Psoas muscle (tissue), 8 donors: ENCODE results near the gene CD84. TPM values are rescaled to one million over a fixed set of nuclear protein-coding genes. Genes with fewer than 3 reads are reported as not detected.

Experiments used
- ATAC-seq, 4 donors: fragments of 200-7000 bp; cut with Tn5 transposase; one replicate each; pipeline ENCODE4 v1.9.1; 2020; ENCODE audit warnings: moderate library complexity in 3 of 4, mild to moderate bottlenecking in 2 of 4
- DNase-seq, 2 donors: peaks; one replicate each; pipeline ENCODE4 v3.0.0-alpha.2; 2020
- H3K27ac ChIP-seq: fragments of 200-600 bp; one replicate; pipeline ENCODE4 v1.8.0; 2022
- H3K27me3 ChIP-seq, 3 donors: fragments of 200-600 bp in 1 of 3; one replicate each; pipeline versions ENCODE4 v1.6.1 to v1.8.0; 2013 to 2022; ENCODE audit warnings: low read length in 2 of 3, mild to moderate bottlenecking in 2 of 3, moderate library complexity in 1 of 3; ENCODE audit not compliant: insufficient read depth in 3 of 3
- H3K36me3 ChIP-seq, 2 donors: fragments of 200-600 bp in 1 of 2; one replicate each; pipeline versions ENCODE4 v1.6.1 to v1.8.0; 2013 to 2022; ENCODE audit warnings: low read depth in 1 of 2, mild to moderate bottlenecking in 1 of 2, moderate library complexity in 1 of 2; ENCODE audit not compliant: insufficient read depth in 1 of 2
- H3K4me1 ChIP-seq: fragments of 200-600 bp; one replicate; pipeline ENCODE4 v1.8.0; 2022
- H3K4me3 ChIP-seq: fragments of 200-600 bp; one replicate; pipeline ENCODE4 v1.8.0; 2022; ENCODE audit warnings: mild to moderate bottlenecking
- H3K9me3 ChIP-seq: fragments of 200-600 bp; one replicate; pipeline ENCODE4 v1.8.0; 2022
- WGBS, 3 donors: extraction: QIAGEN DNeasy Blood & Tissue Kit; methylation state at CpG; one replicate each; pipeline versions ENCODE4 v1.1.6 to v1.1.7; 2013; 5-methylcytosine and 5-hydroxymethylcytosine counted together
- intact Hi-C, 2 donors: fragments of 100-400 bp; cut with DNase I; formaldehyde crosslinking; loops; one replicate each; pipeline versions ENCODE4 v1.11.0 to v1.14.2; 2022
- polyA plus RNA-seq, 3 donors: library from polyadenylated mRNA; stranded (reverse); fragments of 200-250 nt; gene quantifications; one replicate each; pipeline ENCODE4 v1.2.3, GENCODE V29; 2013
- total RNA-seq, 4 donors: library from RNA; stranded (reverse); fragmentation: NEBNext Ultra II Directional in 2 of 4; extraction: Animal tissue kit (Norgen Biotek cat#: 25700) in 2 of 4; gene quantifications; one replicate each; pipeline versions ENCODE4 v1.2.1 to v1.2.4, GENCODE V29; 2021 to 2023
- TF ChIP-seq, protein P1 (sequence below): fragments of 200-600 bp; IDR thresholded peaks from one replicate; pipeline ENCODE4 v1.8.0; 2022; ENCODE audit warnings: antibody characterized with exemption
- donor health status: healthy with polysubstance abuse.
- donor health status: DM: no; HTN: no; CAD: no; lungs with moderate emphysema.
- donor health status: Bipolar disorder and iron deficiency.
- donor health status: healthy.
- donor health status: DM: yes; HTN: yes; CAD: no.
- donor health status: DM: no; HTN: no; CAD: no.
- donor health status: DM: no; HTN: no; CAD: no.
- donor health status: DM: yes; HTN: yes; CAD: no.

The CD84 gene
- total and polyA plus RNA-seq, 7 donors: 0.04 to 2.6 (median 0.75) TPM

DNA sequence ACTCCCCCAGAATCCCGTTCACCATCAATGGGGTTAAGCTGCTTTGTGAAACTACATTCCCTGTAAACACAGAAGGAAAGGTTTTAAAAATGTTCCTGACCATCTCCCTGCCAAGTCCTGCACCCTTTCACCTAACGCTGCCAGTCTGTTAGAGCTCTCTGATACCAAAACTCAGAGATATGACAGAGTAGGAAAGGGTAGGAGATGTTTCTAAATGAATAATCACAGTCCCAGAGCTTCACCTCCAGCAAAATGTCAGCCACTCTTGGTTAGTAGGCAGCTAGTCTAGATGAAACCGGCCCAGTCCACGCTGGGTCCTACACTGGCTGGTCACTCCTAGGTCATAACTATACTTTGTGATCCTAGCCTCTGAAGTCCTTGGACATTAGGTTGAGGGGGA is 83.0 kb downstream of the CD84 start:
- Histone ChIP-seq H3K4me1 (no peaks in the 10 kb centered on the region), H3K27ac (no peak overlapping the region), H3K4me3 (no peak overlapping the region), H3K27me3 (peaks cover 0 to 3% (median 0%) of the 10 kb centered on the region in 3 donors), H3K36me3 (no peaks in the 10 kb centered on the region), H3K9me3 (peaks cover 5% of the 10 kb centered on the region)
- WGBS, 3 donors: 79 to 86% (median 84%) methylated on average over 4 of the region's 4 CpGs
- TF ChIP-seq, protein P1, sequence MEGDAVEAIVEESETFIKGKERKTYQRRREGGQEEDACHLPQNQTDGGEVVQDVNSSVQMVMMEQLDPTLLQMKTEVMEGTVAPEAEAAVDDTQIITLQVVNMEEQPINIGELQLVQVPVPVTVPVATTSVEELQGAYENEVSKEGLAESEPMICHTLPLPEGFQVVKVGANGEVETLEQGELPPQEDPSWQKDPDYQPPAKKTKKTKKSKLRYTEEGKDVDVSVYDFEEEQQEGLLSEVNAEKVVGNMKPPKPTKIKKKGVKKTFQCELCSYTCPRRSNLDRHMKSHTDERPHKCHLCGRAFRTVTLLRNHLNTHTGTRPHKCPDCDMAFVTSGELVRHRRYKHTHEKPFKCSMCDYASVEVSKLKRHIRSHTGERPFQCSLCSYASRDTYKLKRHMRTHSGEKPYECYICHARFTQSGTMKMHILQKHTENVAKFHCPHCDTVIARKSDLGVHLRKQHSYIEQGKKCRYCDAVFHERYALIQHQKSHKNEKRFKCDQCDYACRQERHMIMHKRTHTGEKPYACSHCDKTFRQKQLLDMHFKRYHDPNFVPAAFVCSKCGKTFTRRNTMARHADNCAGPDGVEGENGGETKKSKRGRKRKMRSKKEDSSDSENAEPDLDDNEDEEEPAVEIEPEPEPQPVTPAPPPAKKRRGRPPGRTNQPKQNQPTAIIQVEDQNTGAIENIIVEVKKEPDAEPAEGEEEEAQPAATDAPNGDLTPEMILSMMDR: no peak
- intact Hi-C loops: no loop called here
- DNase-seq (no peak), ATAC-seq (no peak)

DNA sequence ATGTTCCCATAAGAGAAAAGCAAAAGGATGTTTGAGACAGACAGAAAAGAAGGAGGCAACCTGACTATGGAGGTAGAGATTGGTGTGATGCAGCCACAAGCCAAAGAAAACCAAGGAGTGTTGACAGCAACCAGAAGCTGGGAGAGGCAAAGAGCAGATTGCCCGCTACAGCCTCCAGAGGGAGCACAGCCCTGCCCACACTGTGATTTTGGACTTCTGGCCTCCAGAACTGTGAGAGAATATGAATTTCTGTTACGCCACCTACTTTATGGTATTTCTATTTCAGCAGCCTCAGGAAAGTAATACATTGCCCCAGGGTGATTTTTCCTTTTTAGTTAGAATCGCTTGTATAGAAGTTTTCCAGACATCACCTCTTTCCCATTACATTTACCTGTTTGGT is 84.7 kb downstream of the CD84 start:
- H3K36me3 ChIP-seq: no peaks in the 10 kb centered on the region
- no peaks in the 10 kb centered on the region for H3K4me1 ChIP-seq
- TF ChIP-seq, protein P1: no peak
- DNase-seq: no peak
- peaks cover 0 to 3% (median 0%) of the 10 kb centered on the region in 3 donors for H3K27me3 ChIP-seq
- peaks cover 5% of the 10 kb centered on the region for H3K9me3 ChIP-seq
- intact Hi-C loops: no loop called here
- H3K4me3 ChIP-seq: no peak overlapping the region
- WGBS, 3 donors: 73 to 77% (median 75%) methylated on average over 3 of the region's 3 CpGs
- ATAC-seq: no peak
- no peak overlapping the region for H3K27ac ChIP-seq

DNA sequence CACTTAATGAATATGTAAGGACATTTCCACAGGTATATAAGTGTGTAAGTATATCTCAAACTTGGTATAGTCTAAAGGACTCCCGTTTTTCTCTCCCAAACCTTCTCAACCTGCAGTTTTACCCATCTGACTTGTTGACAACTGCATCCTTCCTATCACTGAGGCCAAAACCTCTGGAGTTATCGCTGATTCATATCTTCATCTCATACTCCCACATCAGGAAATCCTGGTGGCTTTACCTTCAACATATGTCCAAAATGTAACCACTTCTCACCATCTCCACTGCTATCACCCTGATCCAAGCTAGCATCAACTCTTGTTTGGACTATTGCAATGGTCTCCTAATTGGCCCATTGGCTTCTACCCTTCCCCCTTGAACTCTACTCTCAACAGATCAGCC is 86.7 kb downstream of the CD84 start:
- no peak for DNase-seq
- Histone ChIP-seq H3K36me3 (no peaks in the 10 kb centered on the region), H3K4me3 (no peak overlapping the region), H3K27ac (no peak overlapping the region), H3K27me3 (peaks cover 0 to 3% (median 0%) of the 10 kb centered on the region in 3 donors), H3K4me1 (no peaks in the 10 kb centered on the region), H3K9me3 (no peaks in the 10 kb centered on the region)
- intact Hi-C loops: no loop called here
- 75 to 84% (median 80%) methylated on average over 2 of the region's 2 CpGs for WGBS, 3 donors
- TF ChIP-seq, protein P1: no peak
- no peak for ATAC-seq

DNA sequence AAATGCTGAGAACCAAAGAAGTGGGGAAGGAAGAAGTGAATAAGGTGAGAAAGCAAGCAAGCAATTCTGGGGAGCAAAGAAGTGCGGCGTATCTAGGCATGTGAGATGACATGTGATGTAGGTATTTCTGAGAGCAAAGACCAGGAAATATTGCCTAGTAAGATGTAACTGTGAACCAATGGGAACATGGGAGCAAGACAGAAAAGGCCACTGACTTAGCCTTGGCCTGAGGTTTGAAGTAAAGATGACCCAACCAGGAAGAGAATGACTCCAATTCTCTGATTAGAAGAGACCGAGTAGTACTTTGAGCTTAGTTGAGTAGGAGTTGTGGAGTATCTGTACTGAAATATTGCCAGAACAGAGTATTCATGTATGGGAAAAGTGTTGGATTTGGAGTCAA is 87.3 kb downstream of the CD84 start:
- no peak overlapping the region for H3K27ac ChIP-seq
- intact Hi-C loops: no loop called here
- ATAC-seq: no peak
- H3K4me3 ChIP-seq: no peak overlapping the region
- H3K36me3 ChIP-seq: no peaks in the 10 kb centered on the region
- H3K27me3 ChIP-seq: peaks cover 0 to 3% (median 0%) of the 10 kb centered on the region in 3 donors
- no peaks in the 10 kb centered on the region for H3K9me3 ChIP-seq
- no peaks in the 10 kb centered on the region for H3K4me1 ChIP-seq
- DNase-seq: no peak
- 86 to 91% (median 90%) methylated on average over 3 of the region's 3 CpGs for WGBS, 3 donors
- TF ChIP-seq, protein P1: no peak

Other genes starting within 250 kb of the CD84 start
- gene COPA, start 236.2 kb downstream of the CD84 start, total RNA-seq: 10 to 100 TPM; 72.3 to 96.3 (median 79.9) TPM
- 10 to 100 TPM; 53.8 to 87.2 (median 73.0) TPM for gene COPA, start 236.2 kb downstream of the CD84 start, polyA plus RNA-seq
- gene NCSTN, start 236.1 kb downstream of the CD84 start, total RNA-seq: 10 to 100 TPM; 32.6 to 49.8 (median 42.6) TPM
- gene NCSTN, start 236.1 kb downstream of the CD84 start, polyA plus RNA-seq: 10 to 100 TPM; 23.5 to 33.6 (median 27.4) TPM
- under 1 TPM in 2 of 4 donors, not detected in 2; 0.13 to 0.20 TPM for gene NHLH1, start 212.4 kb downstream of the CD84 start, total RNA-seq
- gene NHLH1, start 212.4 kb downstream of the CD84 start, polyA plus RNA-seq: under 1 TPM in 2 of 3 donors, not detected in 1; 0.06 to 0.07 TPM
- under 1 TPM; 0.44 to 0.94 (median 0.68) TPM for gene VANGL2, start 178.9 kb downstream of the CD84 start, total RNA-seq
- under 1 TPM; 0.18 to 0.32 (median 0.27) TPM for gene VANGL2, start 178.9 kb downstream of the CD84 start, polyA plus RNA-seq
- under 1 TPM; 0.14 to 0.34 (median 0.21) TPM for gene SLAMF6, start 56.2 kb downstream of the CD84 start, total RNA-seq
- under 1 TPM in 2 of 3 donors, not detected in 1; 0.08 to 0.18 TPM for gene SLAMF6, start 56.2 kb downstream of the CD84 start, polyA plus RNA-seq
- gene SLAMF1, start 67.5 kb upstream of the CD84 start, total RNA-seq: under 1 TPM; 0.06 to 0.27 (median 0.10) TPM
- under 1 TPM; 0.03 to 0.30 (median 0.04) TPM for gene SLAMF1, start 67.5 kb upstream of the CD84 start, polyA plus RNA-seq
- 1 to 10 TPM in 2 of 4 donors, under 1 TPM in 2; 0.76 to 1.7 (median 1.1) TPM for gene CD48, start 132.3 kb upstream of the CD84 start, total RNA-seq
- gene CD48, start 132.3 kb upstream of the CD84 start, polyA plus RNA-seq: under 1 TPM; 0.35 to 1.00 (median 0.91) TPM
- gene SLAMF7, start 159.8 kb upstream of the CD84 start, total RNA-seq: under 1 TPM; 0.08 to 0.79 (median 0.73) TPM
- under 1 TPM in 2 of 3 donors, not detected in 1; 0.06 to 0.07 TPM for gene SLAMF7, start 159.8 kb upstream of the CD84 start, polyA plus RNA-seq
- under 1 TPM in 3 of 4 donors, not detected in 1; 0.27 to 0.49 (median 0.38) TPM for gene LY9, start 216.7 kb upstream of the CD84 start, total RNA-seq
- under 1 TPM in 2 of 3 donors, not detected in 1; 0.06 to 0.10 TPM for gene LY9, start 216.7 kb upstream of the CD84 start, polyA plus RNA-seq